Activated T-helper 1 cell treated with Interleukin-2 at 50 U/mL for 16 hours (primary cell): ENCODE data around the gene RSBN1.
"Not testable (repeated sequence)": the region's sequence is repeated elsewhere in the genome, so short reads cannot be mapped to it uniquely, and the experiment has no call there.

Experiments used
- DNase-seq: peaks from one replicate; pipeline ENCODE4 v3.0.0-alpha.2; 2020; ENCODE audit warnings: low read depth

The RSBN1 gene

DNA sequence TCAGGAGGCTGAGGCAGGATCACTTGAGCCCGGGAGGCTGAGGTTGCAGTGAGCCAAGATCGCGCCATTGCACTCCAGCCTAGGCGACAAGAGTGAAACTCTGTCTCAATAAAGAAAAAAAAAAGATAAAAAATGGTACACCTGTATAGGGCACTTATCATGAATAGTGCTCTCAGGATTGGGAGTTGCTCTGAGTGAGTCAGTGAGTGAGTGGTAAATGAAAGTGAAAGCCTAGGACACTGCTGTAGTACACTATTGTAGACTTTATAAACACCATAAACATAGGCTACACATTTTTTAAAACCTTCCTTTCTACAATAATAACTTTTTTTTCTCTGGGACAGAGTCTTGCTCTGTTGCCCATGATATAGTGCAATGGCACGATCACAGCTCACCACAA is 69.8 kb downstream of the RSBN1 start:
- no peak for DNase-seq

DNA sequence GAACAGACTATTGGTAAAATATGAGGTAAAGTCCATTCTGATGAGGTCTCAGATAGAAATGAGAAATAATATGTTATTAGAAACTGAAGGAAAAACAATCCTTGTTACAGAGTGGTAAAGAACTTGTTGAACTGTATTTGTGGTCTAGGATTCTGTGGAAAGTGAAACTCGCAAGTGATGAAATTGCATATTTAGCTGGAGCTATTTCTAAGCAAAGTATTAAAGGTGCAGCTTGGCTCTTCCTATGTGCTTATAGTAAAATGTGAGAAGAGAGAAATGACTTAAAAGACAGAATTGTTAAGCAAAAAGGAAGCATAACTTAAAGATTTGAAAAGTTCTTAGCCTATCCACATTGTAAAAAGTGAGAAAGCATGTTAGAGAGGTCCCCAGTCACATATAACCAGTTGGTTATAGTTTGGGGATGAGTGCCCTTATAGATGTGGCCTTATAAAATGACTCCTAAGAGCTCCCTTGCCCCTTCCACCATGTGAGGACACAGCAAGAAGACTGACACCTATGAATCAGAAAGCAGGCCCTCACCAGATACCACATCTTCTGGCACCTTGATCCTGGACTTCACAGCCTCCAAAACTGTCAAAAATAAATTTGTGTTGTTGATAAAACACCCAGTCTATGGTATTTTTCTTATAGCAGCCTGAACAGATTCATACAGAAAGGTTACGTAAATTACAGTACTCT is 77.8 kb downstream of the RSBN1 start:
- no peak for DNase-seq

DNA sequence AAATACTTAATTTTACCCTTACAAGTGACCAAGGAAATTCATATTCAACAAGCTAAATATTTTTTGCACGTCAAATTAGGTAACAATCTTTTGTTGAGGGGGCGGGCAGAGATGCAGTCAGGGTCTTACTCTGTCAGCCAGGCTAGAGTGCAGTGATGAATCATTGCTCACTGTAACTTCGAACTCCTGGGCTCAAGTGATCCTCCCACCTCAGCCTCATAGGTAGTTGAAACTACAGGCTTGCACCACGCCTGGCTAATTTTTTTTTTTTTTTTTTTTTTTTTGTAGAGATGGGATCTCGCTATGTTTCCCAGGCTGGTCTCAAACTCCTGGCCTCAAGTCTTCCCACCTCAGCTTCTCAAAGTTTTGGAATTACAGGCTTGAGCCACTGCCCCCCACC is 79.5 kb downstream of the RSBN1 start:
- no peak for DNase-seq

DNA sequence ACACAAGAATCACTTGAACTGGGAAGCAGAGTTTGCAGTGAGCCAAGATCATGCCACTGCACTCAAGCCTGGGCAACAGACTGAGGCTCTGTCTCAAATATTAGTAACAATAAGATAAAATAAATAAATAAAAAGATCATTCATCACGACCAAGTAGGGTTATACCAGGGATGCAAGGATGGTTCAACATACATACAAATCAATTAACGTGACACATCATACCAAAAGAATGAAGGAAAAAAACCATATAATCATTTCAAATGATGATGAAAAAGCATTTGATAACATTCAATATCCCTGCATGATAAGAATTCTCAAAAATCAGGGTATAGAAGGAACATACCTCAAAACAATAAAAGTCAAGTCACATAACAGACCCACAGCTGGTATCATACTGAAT is 91.3 kb downstream of the RSBN1 start:
- DNase-seq, result no peak

DNA sequence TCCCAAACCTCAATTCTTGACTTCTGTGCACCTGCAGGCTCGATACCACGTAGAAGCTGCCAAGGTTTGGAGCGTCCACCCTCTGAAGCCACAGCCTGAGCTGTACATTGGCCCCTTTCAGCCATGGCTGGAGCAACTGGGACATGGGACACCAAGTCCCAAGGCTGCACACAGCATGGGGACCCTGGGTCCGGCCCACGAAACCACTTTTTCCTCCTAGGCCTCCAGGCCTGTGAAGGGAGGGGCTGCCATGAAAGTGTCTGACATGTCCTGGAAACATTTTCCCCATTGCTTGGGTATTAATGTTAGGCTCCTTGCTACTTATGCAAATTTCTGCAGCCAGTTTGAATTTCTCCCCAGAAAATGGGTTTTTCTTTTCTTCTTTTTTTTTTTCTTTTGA is 93.7 kb downstream of the RSBN1 start:
- DNase-seq, result not testable (repeated sequence)

DNA sequence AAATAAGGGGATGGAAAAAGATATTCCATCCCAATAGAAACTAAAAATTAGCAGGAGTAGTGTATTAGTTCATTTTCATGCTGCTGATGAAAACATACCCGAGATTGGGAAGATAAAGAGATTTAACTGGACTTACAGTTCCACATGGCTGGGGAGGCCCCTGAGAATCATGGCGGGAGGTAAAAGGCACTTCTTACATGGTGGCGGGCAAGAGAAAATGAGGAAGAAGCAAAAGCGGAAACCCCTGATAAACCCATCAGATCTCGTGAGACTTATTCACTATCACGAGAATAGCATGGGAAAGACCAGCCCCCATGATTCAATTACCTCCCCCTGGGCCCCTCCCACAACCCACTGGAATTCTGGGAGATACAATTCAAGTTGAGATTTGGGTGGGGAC is 94.8 kb downstream of the RSBN1 start:
- DNase-seq, result not testable (repeated sequence)

DNA sequence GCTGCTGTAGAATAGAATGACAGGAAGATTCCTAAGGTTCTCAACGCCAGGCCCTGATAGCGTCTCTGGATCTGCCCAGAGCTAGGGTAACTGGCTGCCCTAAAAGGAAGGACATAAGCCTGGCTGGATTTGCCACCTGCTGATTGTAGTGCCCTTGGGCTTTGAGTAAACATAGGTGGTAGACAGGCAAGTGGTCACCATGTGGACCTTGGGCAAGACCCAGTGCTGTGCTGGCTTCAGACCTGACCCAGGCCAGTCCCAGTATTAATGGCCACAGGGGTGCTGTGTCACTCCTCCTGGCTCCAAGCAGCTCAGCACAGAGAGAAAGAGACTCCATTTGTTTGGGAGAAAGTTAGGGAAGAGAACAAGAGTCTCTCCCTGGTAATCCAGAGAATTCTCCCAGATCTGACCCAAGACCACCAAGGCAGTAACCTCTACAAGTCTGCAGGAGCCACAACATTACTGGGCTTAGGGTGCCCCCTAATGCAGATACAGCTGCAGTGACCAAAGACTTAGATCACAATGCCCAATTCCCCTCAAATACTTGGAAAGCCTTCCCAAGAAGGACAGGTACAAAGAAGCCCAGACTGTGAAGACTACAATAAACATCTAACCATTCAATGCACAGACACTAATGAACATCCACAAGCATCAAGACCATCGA is 97.5 kb downstream of the RSBN1 start:
- no peak for DNase-seq
